HCT116 (cell line): ENCODE results near the gene GSDMA. TPM values are rescaled to one million over a fixed set of nuclear protein-coding genes. Genes with fewer than 3 reads are reported as not detected.
A peak's percentile ranks its signal among the peaks of the same experiment; 100 is the strongest.

Experiments used
- ATAC-seq: fragments of 200-7000 bp; cut with Tn5 transposase; 2 replicates; pipeline ENCODE4 v1.9.1; 2020; ENCODE audit warnings: mild to moderate bottlenecking, moderate library complexity
- BruUV-seq: library from RNA; stranded (reverse); fragments of 400-500 nt; replicated peaks from 2 replicates; lab custom pipeline; 2021; lab: Mats Ljungman, UMichigan
- CTCF ChIA-PET: fragments of 300-600 bp; sonication (Branson Sonifier 250); formaldehyde crosslinking; loops from one replicate; lab custom pipeline; 2021; ENCODE audit warnings: antibody characterized with exemption; lab: Charles Lee
- POLR2A ChIA-PET: fragments of 300-600, 350-600 bp; sonication (Branson Sonifier 250); formaldehyde crosslinking; loops from one replicate; lab custom pipeline; 2021; ENCODE audit warnings: antibody characterized with exemption; lab: Charles Lee
- RAD21 ChIA-PET, 2 experiments: fragments of 300-600 bp; sonication (Branson Sonifier 250); formaldehyde crosslinking; loops; one replicate each; lab custom pipeline; 2023; ENCODE audit warnings: low total read pairs in 2 of 2; ENCODE audit not compliant: uncharacterized antibody in 2 of 2, unreplicated experiment in 2 of 2, low non-redundant PET in 1 of 2; lab: Charles Lee
- DNase-seq: peaks from one replicate; pipeline ENCODE4 v3.0.0-alpha.2; 2010; ENCODE audit warnings: low read depth, low spot score
- H2AFZ ChIP-seq: fragments of 200-600 bp; shearing (Covaris generic), sonication (generic); 2 replicates; pipeline ENCODE4 v1.6.1; 2017; ENCODE audit warnings: low read depth, mixed run types, mixed read lengths, antibody characterized with exemption, low read length; ENCODE audit not compliant: poor library complexity, severe bottlenecking
- H3K27ac ChIP-seq: 2 replicates; pipeline ENCODE4 v1.5.1; 2012; ENCODE audit warnings: low read depth, low read length
- H3K27me3 ChIP-seq: fragments of 200-600 bp; sonication (generic); 2 replicates; pipeline ENCODE4 v1.6.1; 2016; ENCODE audit warnings: mixed run types, low read length, mixed read lengths; ENCODE audit not compliant: insufficient read depth
- H3K36me3 ChIP-seq, 2 experiments: fragments of 200-500 bp in 1 of 2; fragments of 200-600 bp in 1 of 2; sonication (Bioruptor generic) in 1 of 2; sonication (generic) in 1 of 2; 2 replicates each; pipeline versions ENCODE4 v1.5.1 to v1.6.1; 2014 to 2016; ENCODE audit warnings: low read length in 2 of 2, inconsistent platforms in 1 of 2, mixed read lengths in 1 of 2, mixed run types in 1 of 2; ENCODE audit not compliant: insufficient read depth in 2 of 2, control insufficient read depth in 1 of 2
- H3K4me1 ChIP-seq, 2 experiments: fragments of 200-600 bp in 1 of 2; sonication (generic) in 1 of 2; 2 replicates each; pipeline versions ENCODE4 v1.5.1 to v1.6.1; 2012 to 2017; ENCODE audit warnings: low read length in 2 of 2, inconsistent platforms in 1 of 2, mild to moderate bottlenecking in 1 of 2, mixed read lengths in 1 of 2, mixed run types in 1 of 2, moderate library complexity in 1 of 2; ENCODE audit not compliant: insufficient read depth in 2 of 2, control insufficient read depth in 1 of 2
- H3K4me2 ChIP-seq: fragments of 200-600 bp; sonication (generic); 2 replicates; pipeline ENCODE4 v1.6.1; 2017; ENCODE audit warnings: mixed run types, low read length, mixed read lengths
- H3K4me3 ChIP-seq, 2 experiments: fragments of 200-600 bp in 1 of 2; sonication (generic) in 1 of 2; replicated peaks in 1 of 2; 2 replicates each; pipeline ENCODE4 v1.5.1; 2011 to 2016; ENCODE audit warnings: low read length in 2 of 2, control low read depth in 1 of 2, low read depth in 1 of 2, mild to moderate bottlenecking in 1 of 2, mixed read lengths in 1 of 2, mixed run types in 1 of 2
- H3K79me2 ChIP-seq: fragments of 200-600 bp; sonication (generic); 2 replicates; pipeline ENCODE4 v1.6.1; 2017; ENCODE audit warnings: mild to moderate bottlenecking, mixed run types, low read length, moderate library complexity, mixed read lengths; ENCODE audit not compliant: insufficient read depth
- H3K9ac ChIP-seq: fragments of 200-600 bp; sonication (generic); 2 replicates; pipeline ENCODE4 v1.6.1; 2016; ENCODE audit warnings: low read length, mixed read lengths
- H3K9me2 ChIP-seq: fragments of 200-600 bp; sonication (generic), shearing (Covaris generic); 2 replicates; pipeline ENCODE4 v1.6.1; 2017; ENCODE audit warnings: mixed run types, mild to moderate bottlenecking, moderate library complexity; ENCODE audit not compliant: insufficient read depth
- H3K9me3 ChIP-seq, 2 experiments: fragments of 200-500 bp in 1 of 2; fragments of 200-600 bp in 1 of 2; sonication (Bioruptor generic) in 1 of 2; sonication (generic) in 1 of 2; 2 replicates each; pipeline ENCODE4 v1.6.1; 2014 to 2017; ENCODE audit warnings: low read length in 2 of 2, mixed read lengths in 2 of 2, inconsistent platforms in 1 of 2, low read depth in 1 of 2, mild to moderate bottlenecking in 1 of 2, mixed run types in 1 of 2, moderate library complexity in 1 of 2; ENCODE audit not compliant: control insufficient read depth in 1 of 2, insufficient read depth in 1 of 2
- H4K20me1 ChIP-seq: fragments of 200-600 bp; sonication (generic), shearing (Covaris generic); 2 replicates; pipeline ENCODE4 v1.6.1; 2017; ENCODE audit warnings: mixed run types, mild to moderate bottlenecking, moderate library complexity; ENCODE audit not compliant: insufficient read depth
- CEBPB ChIP-seq: IDR thresholded peaks from 2 replicates; pipeline ENCODE4 v1.6.1; 2012; ENCODE audit warnings: low read depth
- EZH2phosphoT487 ChIP-seq: fragments of 200-600 bp; IDR thresholded peaks from 2 replicates; pipeline ENCODE4 v1.6.1; 2018; ENCODE audit warnings: antibody characterized with exemption, borderline replicate concordance
- RAD21 ChIP-seq: IDR thresholded peaks from 2 replicates; pipeline ENCODE4 v1.6.1; 2012; ENCODE audit warnings: low read depth, mild to moderate bottlenecking
- SIN3A ChIP-seq: IDR thresholded peaks from 2 replicates; pipeline ENCODE4 v1.6.1; 2012; ENCODE audit warnings: low read depth
- SP1 ChIP-seq: IDR thresholded peaks from 2 replicates; pipeline ENCODE4 v1.6.1; 2012; ENCODE audit warnings: low read depth
- TCF7L2 ChIP-seq: IDR thresholded peaks from 2 replicates; pipeline ENCODE4 v1.7.0; 2011; ENCODE audit warnings: borderline replicate concordance, inconsistent platforms; ENCODE audit not compliant: insufficient read depth, insufficient read length; ENCODE audit errors: extremely low read depth
- ZFX ChIP-seq: fragments of 450-650 bp; IDR thresholded peaks from 2 replicates; pipeline ENCODE4 v1.6.1; 2017
- intact Hi-C: fragments of 100-400 bp; cut with micrococcal nuclease; formaldehyde crosslinking; loops from 2 replicates; pipeline ENCODE4 v1.10.0; 2022
- total RNA-seq: library from RNA; stranded (reverse); gene quantifications from one replicate; pipeline ENCODE4 v1.2.1, GENCODE V29; 2021; ENCODE audit not compliant: unreplicated experiment

GSDMA gene
- total RNA-seq, 1 experiment from 2014 or later: not detected

- CTCF ChIA-PET: interaction anchor here (0.6 kb wide), 2 partner anchors 17 to 183 kb away, joined by 3 to 5 read pairs; no protein-coding TSS in a partner anchor
- ATAC-seq (peak; percentile 71), DNase-seq (no peak)
- Histone ChIP-seq H3K79me2 (peaks cover 24% of the 10 kb centered on the region; the same call in 1 of the 2 replicates), H4K20me1 (no peaks in the 10 kb centered on the region), H2AFZ (peak overlapping the region; percentile 88), H3K27ac (peak overlapping the region; percentile 87), H3K9ac (peak overlapping the region; percentile 88), H3K4me2 (peak overlapping the region; percentile 79), H3K9me2 (no peaks in the 10 kb centered on the region), H3K4me1 (peaks cover 23 to 40% of the 10 kb centered on the region in 2 experiments), H3K27me3 (no peaks in the 10 kb centered on the region), H3K9me3 (no peaks in the 10 kb centered on the region), H3K36me3 (peaks cover 0 to 7% of the 10 kb centered on the region in 2 experiments; a peak in 2 of 4 replicates), H3K4me3 (peak overlapping the region; percentile 85 to 89)
- POLR2A ChIA-PET: interaction anchor here (1.3 kb wide), 1 partner anchor 11 kb away, joined by 3 read pairs; no protein-coding TSS in a partner anchor
- intact Hi-C loops: no loop called here
- RAD21 ChIA-PET: no interaction called here
- BruUV-seq: TSS peak; percentile 91
- TF ChIP-seq EZH2phosphoT487 (no peak), ZFX (peak; percentile 63)
These were observed 34.6 kb upstream of the GSDMA start for GRCh38 chr17:39927929-39928857.

- H3K27ac ChIP-seq: peak overlapping the region; percentile 87
- H3K4me3 ChIP-seq: peak overlapping the region; percentile 85 to 89; a peak in 3 of 4 replicates
- H4K20me1 ChIP-seq: no peaks in the 10 kb centered on the region
- RAD21 ChIA-PET: no interaction called here
- no TSS peak for BruUV-seq
- DNase-seq: peak; percentile 19
- peaks cover 24% of the 10 kb centered on the region; the same call in 1 of the 2 replicates for H3K79me2 ChIP-seq
- H2AFZ ChIP-seq: no peak overlapping the region
- H3K9ac ChIP-seq: peak overlapping the region; percentile 88
- CTCF ChIA-PET: no interaction called here
- no peaks in the 10 kb centered on the region for H3K9me3 ChIP-seq
- no peak for ATAC-seq
- H3K4me1 ChIP-seq: peaks cover 23 to 40% of the 10 kb centered on the region in 2 experiments
- H3K9me2 ChIP-seq: no peaks in the 10 kb centered on the region
- POLR2A ChIA-PET: interaction anchor here (0.6 kb wide), 1 partner anchor 53 kb away, joined by 5 read pairs; no protein-coding TSS in a partner anchor
- no peaks in the 10 kb centered on the region for H3K27me3 ChIP-seq
- H3K36me3 ChIP-seq: no peaks in the 10 kb centered on the region
- peak overlapping the region; percentile 79 for H3K4me2 ChIP-seq
- TF ChIP-seq RAD21 (no peak), SIN3A (no peak), CEBPB (no peak), SP1 (peak; percentile 17; the same call in 1 of the 2 replicates), TCF7L2 (no peak)
- intact Hi-C loops: no loop called here
These were observed 33.8 kb upstream of the GSDMA start for GRCh38 chr17:39928858-39929645.
